GM19372 (cell line): ENCODE measurements around the gene EMILIN2.
"Not testable (repeated sequence)": the region's sequence is repeated elsewhere in the genome, so short reads cannot be mapped to it uniquely, and the experiment has no call there.

Source experiments
- ATAC-seq: cut with Tn5 transposase; IDR thresholded peaks from one replicate; pipeline ENCODE4 v1.9.1; 2021; ENCODE audit warnings: mild to moderate bottlenecking, low read depth, moderate library complexity; ENCODE audit not compliant: unreplicated experiment

EMILIN2 gene

DNA sequence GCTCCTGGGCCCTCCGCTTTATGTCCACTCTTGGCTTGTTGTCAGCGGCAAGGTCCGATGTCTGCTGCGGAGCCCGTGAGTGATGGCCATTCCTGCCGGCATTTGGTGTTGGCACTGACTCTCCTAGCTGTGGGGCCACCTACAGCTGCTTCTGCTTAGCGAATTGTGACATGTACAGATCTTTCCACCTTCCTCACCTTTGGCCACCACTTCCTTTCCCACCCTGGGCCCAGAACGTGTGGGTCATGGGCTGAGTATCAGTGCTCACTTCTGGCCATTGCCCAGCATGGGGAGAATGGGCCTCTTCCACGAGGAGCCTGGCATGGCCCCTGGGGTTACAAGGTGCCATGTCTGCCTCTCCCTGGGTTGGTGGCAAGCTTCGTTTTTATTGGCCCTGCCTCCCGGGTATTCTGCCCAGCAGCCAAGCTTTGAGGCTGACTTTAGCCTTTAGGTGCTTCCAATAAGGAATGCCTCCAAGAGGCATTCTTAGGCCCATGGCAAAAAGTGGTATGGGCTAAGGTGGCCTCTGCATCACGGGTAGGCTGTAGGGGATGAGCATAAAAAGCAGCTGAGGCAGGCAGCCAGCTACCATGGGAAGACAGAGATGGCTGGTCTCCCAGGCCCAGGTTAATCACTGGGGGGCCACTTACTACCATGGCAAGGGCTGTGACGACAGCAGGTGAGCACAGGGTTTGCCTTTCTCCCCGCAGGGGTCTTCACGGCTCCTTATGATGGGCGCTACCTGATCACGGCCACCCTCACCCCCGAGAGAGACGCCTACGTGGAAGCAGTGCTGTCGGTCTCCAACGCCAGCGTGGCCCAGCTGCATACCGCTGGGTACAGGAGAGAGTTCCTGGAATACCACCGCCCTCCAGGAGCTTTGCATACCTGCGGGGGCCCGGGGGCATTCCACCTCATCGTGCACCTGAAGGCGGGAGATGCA, 65.8 kb downstream of the EMILIN2 start:
- no peak for ATAC-seq

DNA sequence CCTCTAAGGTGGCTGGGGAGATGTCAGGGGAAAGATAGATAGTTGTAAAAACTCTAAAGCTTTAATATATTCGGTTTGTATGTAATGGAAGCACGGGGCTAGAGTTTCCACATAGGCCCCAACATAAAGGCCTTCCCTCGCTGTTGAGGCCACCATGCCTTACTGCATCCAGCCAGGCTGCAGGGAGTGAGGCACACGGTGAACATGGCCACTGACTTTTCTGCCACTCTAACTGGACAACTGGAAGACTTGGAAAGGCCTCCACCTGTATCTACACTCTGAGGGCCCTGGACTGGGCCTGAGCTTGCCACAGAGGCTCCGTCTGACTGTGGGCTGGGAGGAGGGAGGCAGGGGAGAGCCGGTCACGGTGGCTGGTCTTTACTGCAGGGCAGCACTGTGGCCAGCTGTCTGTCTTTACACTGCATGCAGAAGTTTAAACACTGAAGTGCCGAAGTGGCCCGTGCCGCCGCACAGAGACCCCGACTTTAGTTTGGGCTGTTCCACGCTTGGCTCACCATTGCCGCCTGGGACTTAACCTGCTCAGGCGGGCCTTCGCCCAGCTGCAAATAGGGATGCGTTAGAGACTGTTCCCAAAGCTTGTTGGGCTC, 66.7 kb downstream of the EMILIN2 start:
- ATAC-seq: no peak

DNA sequence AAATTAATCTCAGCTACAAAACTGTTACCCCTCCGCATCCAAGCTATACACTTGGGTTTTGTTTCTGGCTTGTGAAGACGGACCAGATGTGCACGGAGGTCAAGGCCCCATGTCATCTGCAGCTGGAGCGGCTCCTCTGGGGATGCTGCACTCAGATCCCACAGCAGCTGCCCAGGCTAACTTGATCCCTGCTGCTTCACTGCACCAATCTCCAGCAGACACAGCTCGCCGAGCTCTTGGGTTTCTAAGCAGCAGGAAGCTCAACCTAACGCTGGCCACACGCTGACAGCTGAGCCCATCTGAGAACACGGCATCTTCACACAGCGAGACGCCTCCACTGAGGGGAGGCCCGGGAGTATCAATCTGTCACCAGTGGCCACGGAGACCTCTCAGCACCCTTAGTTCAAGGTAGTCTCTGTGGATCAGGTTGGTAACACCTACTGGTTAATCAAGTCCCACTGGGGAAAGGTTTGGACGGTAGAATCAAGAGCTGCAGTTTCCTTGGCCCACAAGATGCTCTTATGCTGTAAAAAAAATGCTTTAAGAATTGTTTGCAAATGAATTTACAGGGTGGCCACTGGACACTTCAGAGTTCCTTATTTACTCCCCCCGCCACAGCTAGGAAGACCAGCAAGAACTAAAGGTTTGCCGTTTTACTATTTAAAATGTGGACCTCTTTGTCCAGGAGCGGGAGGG, 67.5 kb downstream of the EMILIN2 start:
- no peak for ATAC-seq

DNA sequence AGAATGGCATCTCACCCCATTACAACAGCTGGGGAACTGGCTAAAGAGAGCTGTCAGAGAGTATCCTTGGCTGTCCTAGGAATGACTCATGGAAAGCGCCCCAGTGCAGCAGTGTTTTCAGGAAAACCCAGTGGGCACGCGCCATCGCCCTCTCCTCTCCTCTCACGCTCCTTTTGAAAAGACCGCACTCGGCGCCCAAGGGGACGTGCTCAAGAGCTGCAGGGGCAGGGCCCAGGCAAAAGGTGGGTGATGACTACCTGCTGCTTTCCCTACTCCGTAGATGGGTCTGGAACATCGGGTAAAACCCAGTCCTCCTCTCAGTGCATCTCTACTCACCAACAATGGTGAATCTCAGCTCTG, 68.1 kb downstream of the EMILIN2 start:
- no peak for ATAC-seq

DNA sequence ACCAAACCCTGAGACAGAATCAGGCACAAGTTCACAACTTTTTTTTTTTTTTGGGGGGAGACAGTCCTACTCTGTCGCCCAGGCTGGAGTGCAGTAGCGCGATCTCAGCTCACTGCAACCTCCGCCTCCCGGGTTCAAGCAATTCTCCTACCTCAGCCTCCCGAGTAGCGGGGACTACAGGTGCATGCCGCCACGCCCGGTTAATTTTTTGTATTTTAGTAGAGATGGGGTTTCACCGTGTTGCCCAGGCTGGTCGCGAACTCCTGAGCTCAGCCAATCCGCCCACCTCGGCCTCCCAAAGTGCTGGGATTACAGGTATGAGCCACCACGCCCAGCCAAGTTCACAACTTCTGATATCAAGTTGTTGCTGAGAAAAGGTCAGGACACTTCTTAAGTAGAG, 68.7 kb downstream of the EMILIN2 start:
- ATAC-seq: not testable (repeated sequence)

DNA sequence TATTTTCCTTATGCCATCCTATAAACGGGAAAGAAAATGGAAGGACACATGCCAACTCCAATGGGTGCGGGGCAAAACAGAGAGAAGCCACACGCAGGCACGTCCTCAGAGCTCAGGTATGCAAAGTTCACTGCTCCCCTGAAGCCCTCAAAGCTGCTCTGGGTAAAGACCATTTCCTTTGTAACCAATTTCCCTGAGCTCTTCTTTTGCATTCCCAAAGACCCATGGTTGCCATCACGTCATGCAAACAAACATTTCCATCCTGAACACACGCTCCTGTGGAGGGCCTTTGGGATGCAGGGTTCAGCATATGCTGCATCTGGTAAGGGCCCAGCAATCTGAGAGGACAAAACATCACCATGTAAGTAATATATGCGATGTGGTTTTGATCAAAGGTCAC, 69.4 kb downstream of the EMILIN2 start:
- no peak for ATAC-seq

DNA sequence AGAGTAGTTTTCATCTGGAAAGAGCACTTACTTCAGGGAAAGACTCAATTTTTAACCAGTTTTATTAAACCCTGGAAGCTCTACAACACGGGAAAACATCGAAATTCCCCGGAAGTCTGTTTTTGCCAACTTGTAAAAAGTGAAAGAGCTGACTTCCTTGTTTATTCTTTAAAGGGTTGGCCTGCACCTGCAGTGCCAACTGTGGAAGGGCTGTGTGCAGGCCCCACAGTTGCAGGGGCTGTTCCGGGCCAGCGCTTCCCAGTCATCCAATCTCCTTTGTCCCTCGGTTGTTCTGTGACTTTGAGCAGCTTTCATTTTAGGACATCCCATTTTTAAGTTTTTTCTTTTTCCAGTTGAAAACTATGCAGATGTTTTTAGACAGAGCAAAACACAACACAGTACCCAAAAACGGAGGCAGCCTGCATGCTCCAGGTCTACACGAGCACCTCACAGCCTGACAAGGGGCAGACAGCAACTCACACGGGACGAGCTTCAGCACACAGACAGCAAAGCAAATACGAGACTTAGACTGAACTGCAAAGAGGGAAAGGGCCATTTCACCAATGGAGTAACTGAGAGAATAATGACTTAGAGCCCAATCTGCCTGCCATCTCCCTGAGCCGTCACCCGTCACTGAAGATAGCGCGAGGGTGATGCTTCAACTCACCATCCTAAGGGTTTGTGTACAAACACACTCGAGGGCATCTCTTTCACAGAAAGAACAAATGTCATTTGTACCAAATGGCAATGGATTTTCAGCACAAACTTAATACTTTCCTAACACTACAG, 70.6 kb downstream of the EMILIN2 start:
- no peak for ATAC-seq

DNA sequence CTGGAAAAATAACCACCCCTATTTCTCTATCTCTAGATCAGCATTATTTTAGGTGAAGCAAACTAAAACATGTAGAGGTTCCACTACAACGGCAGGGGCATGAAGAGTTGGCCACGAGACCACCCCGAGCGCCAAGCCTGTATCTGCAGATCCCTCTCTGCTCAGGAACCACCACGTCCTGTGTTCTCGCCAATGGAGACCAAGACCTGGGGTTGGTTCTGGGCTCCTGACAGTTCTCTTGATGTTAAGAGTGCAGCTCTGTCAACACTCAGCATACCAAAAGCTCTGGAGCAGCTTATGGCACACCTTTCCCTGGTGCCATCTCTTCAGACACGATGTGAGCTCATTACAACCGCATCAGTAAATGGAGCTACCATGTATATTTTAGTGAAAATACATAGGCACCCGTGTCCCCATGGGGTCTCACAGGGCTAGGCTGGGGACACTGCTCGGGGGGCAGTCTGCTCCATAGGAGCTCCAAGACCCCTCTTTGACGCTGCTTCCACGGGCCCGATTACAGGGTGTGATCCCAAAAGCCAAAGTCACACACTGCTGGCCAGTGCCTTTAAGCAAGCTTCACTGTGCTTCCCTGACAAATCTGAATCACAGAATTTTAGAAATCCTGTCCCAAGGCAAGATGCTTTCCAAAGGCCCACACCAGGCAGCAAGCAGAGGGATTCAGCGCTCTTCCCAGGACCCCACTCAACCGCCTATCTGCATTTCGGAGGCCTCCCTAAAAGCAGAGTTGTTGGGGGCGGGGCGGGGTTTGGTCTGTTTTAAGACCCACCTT, 72.2 kb downstream of the EMILIN2 start:
- ATAC-seq: no peak

DNA sequence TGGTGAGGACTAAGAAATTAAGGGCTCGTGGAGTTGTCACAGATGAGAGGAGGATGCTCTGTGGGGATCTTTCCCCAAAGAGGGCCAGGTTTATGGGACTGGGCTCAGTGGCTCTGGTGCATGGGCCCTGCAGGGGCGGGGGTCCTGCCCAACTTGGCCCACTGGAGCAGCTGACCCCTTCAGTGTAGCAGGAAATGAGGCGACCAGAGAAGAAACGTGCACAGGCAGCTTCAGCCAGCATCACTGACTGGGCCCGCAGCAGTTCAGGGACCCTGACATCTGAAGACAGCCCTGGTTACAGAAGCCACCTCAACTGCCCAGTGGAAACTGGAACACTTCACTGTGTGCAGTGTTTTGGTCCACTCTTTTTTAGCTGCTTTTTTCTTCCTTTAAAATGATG, 72.8 kb downstream of the EMILIN2 start:
- no peak for ATAC-seq

DNA sequence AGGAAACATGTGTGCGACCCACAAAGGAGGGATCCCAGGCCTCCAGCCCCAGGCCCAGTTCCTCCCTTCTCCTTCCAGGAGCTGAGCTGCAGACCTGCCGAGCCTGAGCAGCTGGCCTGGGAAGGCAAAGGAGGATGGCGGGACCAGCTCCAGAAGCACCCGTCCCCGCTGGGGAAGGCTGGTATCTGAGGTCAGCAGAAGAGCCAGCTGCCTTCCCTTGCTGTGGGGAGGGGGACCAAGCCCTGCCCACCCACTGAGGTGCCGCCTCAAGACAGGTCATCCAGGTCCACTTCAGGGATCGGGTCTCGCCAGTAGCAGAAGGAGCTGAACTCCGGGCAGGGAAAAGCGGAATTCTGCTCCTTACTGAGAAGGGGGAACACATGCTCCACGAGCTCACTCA, 73.2 kb downstream of the EMILIN2 start:
- no peak for ATAC-seq

DNA sequence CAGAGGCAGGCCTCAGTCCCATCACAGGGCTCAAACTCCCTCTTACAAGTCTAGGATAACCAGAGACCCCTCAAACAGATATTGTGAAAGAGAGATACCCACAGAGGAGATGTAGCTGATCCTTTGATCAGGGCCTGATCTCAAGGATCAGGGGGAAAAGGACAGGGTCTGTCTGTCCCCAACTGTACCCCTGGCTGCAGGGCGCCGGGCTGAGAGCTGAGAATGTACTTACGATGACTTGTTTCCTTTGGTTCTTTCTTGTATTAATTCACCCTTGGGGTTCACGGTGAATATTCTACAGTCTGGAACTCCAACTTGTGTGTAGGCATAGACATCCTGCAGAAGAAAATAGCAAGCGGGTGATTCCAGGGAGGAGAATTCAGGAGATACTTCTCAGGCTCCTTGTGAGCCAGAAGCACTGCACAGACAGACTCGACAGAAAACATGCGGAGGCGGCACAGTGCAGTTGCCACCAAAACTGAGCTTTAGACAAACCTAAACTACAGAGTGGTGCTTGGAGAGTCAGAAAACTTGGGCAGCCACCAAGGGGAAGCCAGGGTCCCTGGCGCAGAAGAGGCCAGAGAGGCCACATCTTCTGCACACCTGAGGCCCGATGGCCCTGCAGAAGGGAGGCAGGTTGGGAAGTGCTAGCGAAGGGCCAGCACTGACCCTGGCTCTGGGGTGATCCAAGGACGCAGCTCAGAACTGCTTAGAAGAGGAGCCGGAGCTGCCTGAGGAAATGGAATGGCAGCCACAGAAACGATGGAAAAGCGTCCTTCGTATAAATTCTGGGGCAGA, 73.9 kb downstream of the EMILIN2 start:
- no peak for ATAC-seq

DNA sequence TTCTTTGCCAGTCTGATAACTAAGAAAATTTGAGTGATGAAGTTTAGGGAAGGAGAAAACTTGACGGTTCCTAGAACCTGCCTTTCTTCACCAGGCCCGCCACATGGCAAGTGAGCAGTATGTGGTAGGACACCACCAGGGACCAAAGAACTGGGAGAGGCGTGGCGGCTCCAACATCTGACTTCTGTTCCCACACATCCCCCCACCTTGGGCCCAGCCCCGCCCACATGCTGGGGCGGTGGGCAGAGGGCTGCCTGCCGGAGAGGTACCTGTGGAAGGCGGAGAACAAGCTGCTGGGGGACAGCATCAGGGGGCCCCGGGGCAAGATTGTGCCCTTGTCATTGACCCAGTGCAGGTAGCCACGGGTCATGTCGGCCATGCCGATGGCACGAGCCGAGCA, 75.0 kb downstream of the EMILIN2 start:
- ATAC-seq: no peak

DNA sequence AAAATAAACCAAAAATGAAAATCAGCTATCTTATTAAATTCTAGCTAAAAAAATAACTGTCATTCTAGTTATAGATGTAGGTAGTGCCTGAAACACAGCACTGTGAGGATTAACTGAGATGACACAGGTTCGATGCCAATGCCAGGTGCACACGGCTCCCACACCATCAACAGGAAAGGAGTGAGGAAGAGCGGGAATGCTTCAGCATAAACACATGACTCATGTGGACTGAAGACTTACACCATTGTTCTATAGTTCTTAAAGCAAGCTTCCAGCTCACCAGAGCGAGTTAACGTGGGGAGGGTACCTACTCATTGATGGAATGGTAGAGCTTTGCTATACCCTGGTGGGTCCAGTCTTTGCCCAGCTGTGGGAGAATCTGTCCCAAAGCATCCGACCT, 76.7 kb downstream of the EMILIN2 start:
- ATAC-seq: no peak

DNA sequence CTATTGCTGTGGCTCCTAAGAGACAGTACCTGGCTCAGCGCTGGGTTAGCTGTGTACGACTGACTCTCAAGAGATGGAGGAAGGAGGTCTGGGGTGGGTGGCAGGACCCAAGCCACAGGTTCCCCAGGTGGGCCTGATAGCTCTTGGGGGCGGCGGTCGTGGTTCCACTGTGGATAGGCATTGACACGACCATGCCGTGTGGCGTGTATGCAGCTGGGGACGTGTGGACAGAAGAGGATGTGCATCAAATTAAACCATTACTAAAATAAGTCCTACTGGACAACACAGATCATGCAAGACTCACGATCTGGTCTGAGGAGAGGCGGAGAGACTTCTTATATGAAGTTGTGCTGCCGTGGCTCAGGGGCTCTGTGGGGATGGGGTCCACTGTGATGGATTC, 78.1 kb downstream of the EMILIN2 start:
- ATAC-seq: no peak

DNA sequence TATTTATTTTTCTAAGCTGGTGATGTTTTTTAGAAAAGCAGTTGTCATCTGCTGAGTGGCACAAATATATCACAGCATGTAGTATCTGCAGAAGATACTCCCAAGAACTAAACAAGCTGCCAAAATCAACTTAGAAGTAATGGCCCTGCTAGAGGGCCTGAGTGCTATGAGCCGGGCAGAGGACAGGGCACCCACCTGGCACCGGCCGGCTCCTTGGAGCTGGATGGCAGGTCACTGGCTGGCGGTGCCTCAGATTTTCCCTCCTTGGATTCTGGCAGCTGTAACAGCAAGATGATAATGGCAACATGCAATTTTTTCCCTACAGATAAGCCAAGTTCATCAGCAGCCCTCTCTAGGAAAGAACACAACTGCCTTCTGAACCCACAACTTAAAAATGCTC, 79.7 kb downstream of the EMILIN2 start:
- ATAC-seq: no peak

DNA sequence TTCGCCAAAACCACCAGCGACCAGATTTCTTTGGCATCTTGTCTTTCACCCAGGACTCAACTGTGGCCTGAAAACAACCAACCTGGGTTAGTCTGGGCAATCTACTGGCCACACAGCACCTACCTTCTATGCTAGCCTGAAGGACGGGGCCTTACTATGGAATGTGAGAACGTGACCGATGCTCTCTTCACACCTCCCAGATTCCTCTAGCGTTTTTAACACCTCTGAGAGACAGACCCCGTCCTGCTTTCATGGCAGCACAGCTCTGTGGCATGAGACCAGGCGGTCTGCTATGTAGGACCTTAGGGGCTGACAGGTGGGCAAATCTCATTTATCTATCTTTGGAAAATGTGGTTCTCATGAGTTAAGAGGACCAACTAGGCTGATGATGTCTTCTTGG, 80.9 kb downstream of the EMILIN2 start:
- ATAC-seq: no peak

DNA sequence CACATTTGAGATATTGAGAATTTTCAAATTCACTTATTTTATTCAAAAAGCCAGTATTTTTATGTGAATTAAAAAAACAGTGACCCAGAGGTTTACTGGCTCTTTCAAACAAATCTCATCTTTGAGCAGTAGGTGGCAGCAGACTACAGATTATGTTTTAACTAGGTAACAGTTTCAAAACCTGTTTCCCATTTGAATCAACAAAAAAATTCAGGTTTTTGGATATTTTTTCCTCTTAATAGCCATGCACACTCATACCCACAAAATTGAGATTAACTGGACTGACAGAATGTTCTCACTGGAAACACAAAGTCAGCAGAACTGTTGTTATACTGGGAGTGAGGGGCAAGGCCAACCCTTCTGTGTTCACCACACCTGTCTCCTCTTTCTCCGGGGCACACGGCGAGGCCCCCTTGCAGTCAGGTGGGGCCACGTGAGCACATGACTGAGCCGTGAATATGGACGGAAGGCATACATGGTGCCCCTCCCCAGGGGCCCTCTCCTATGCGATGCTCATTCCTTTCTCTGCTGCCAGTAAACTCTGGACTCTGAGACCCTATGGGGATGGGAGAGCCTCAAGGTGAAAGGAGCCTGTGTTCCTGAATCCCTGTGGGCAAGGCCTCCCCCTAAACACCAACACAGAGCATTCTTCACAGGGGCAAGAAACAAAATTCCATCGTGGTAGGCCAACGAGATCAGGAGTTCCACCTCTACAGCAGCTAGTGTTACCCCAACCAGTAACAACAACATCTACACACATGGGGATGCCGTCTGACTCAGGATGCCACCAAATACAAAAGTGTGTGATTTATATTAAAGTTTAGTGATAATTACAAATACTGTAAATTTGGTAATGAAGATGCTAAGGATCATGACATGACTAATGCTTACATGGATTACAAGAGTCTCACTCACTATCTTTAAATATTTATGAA, 85.7 kb downstream of the EMILIN2 start:
- ATAC-seq: no peak

DNA sequence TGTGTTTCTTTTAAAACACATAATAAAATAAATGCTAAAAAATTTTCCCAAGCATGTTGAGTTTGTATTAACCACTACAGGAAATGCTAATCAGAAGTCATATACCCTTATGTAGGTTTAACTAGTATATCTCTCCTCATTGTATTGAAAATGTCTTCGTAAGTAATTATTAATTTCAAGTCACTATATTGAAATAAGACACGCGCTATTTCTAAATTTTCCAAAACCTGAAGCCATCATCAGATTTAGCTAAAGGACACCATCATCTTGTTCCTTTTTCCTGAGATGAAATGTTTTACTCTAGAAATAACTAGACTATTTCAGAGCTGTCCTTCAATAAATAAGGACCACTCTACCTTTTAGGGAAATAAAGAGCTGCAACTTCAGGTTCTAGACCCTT, 87.2 kb downstream of the EMILIN2 start:
- no peak for ATAC-seq
